ENCODE measurements around the gene BCAS1.

Gene BCAS1

GRCh38 chr20:54005524-54005923 is 64.9 kb downstream of the BCAS1 start:
- TF ChIP-seq CTCF (IDR thresholded peaks at IDR 0.05; ENCODE audit: low read depth, low read length), result no peak
- DNase-seq, result no peak
- H3K27ac ChIP-seq, result no peak overlapping the region
- peaks cover 3% of the 10 kb centered on the region for H3K9me3 ChIP-seq (ENCODE audit: severe bottlenecking)
- no peaks in the 10 kb centered on the region for H3K36me3 ChIP-seq
- H3K27me3 ChIP-seq (ENCODE audit: insufficient read depth, low read depth, severe bottlenecking), result peaks cover 66% of the 10 kb centered on the region
- H3K4me3 ChIP-seq (ENCODE audit: low read depth, low read length), result no peak overlapping the region

GRCh38 chr20:54004445-54004844 is 65.9 kb downstream of the BCAS1 start:
- peaks cover 3% of the 10 kb centered on the region for H3K9me3 ChIP-seq (ENCODE audit: severe bottlenecking)
- no peak overlapping the region for H3K27ac ChIP-seq
- TF ChIP-seq CTCF (IDR thresholded peaks at IDR 0.05; ENCODE audit: low read depth, low read length), result no peak
- H3K4me3 ChIP-seq (ENCODE audit: low read depth, low read length), result no peak overlapping the region
- H3K27me3 ChIP-seq (ENCODE audit: insufficient read depth, low read depth, severe bottlenecking), result peaks cover 57% of the 10 kb centered on the region
- no peak for DNase-seq
- no peaks in the 10 kb centered on the region for H3K36me3 ChIP-seq

- no peak for TF ChIP-seq CTCF (IDR thresholded peaks at IDR 0.05; ENCODE audit: low read depth, low read length)
- Histone ChIP-seq H3K4me3 (ENCODE audit: low read depth, low read length) (no peak overlapping the region), H3K36me3 (no peaks in the 10 kb centered on the region), H3K27ac (no peak overlapping the region), H3K9me3 (ENCODE audit: severe bottlenecking) (peaks cover 3% of the 10 kb centered on the region), H3K27me3 (ENCODE audit: insufficient read depth, low read depth, severe bottlenecking) (peaks cover 55% of the 10 kb centered on the region)
- DNase-seq, result no peak
Observed at GRCh38 chr20:54002741-54003140, 67.7 kb downstream of the BCAS1 start.

- DNase-seq, result no peak
- peaks cover 3% of the 10 kb centered on the region for H3K9me3 ChIP-seq (ENCODE audit: severe bottlenecking)
- no peak for TF ChIP-seq CTCF (IDR thresholded peaks at IDR 0.05; ENCODE audit: low read depth, low read length)
- H3K36me3 ChIP-seq, result no peaks in the 10 kb centered on the region
- peaks cover 55% of the 10 kb centered on the region for H3K27me3 ChIP-seq (ENCODE audit: insufficient read depth, low read depth, severe bottlenecking)
- no peak overlapping the region for H3K27ac ChIP-seq
- no peak overlapping the region for H3K4me3 ChIP-seq (ENCODE audit: low read depth, low read length)
Observed at GRCh38 chr20:54002056-54002575, 68.3 kb downstream of the BCAS1 start.

GRCh38 chr20:54000914-54001313 is 69.5 kb downstream of the BCAS1 start:
- Histone ChIP-seq H3K27me3 (ENCODE audit: insufficient read depth, low read depth, severe bottlenecking) (peaks cover 58% of the 10 kb centered on the region), H3K27ac (no peak overlapping the region), H3K9me3 (ENCODE audit: severe bottlenecking) (peaks cover 3% of the 10 kb centered on the region), H3K4me3 (ENCODE audit: low read depth, low read length) (no peak overlapping the region), H3K36me3 (no peaks in the 10 kb centered on the region)
- no peak for DNase-seq
- no peak for TF ChIP-seq CTCF (IDR thresholded peaks at IDR 0.05; ENCODE audit: low read depth, low read length)

GRCh38 chr20:54000262-54000661 is 70.1 kb downstream of the BCAS1 start:
- H3K9me3 ChIP-seq (ENCODE audit: severe bottlenecking), result peaks cover 3% of the 10 kb centered on the region
- no peak overlapping the region for H3K27ac ChIP-seq
- no peak for DNase-seq
- TF ChIP-seq CTCF (IDR thresholded peaks at IDR 0.05; ENCODE audit: low read depth, low read length), result no peak
- H3K36me3 ChIP-seq, result no peaks in the 10 kb centered on the region
- H3K4me3 ChIP-seq (ENCODE audit: low read depth, low read length), result no peak overlapping the region
- peaks cover 61% of the 10 kb centered on the region for H3K27me3 ChIP-seq (ENCODE audit: insufficient read depth, low read depth, severe bottlenecking)

All from WERI-Rb-1 (cell line).